Astrocyte (in vitro differentiated cells and primary cell): ENCODE data around the gene BSN. TPM values are rescaled to one million over a fixed set of nuclear protein-coding genes. Genes with fewer than 3 reads are reported as not detected.

Source experiments
- DNase-seq: peaks from one replicate; pipeline ENCODE4 v3.0.0-alpha.2; 2010; ENCODE audit warnings: low read depth
- FAIRE-seq: peaks from 2 replicates; lab custom pipeline; 2011; peaks lifted over from hg19 to GRCh38; lab: Jason Lieb, UNC
- H2AFZ ChIP-seq: 2 replicates; pipeline ENCODE4 v1.6.0; 2012; ENCODE audit warnings: low read depth, low read length, inconsistent platforms
- H3K27ac ChIP-seq: 2 replicates; pipeline ENCODE4 v1.5.1; 2011; ENCODE audit warnings: low read depth, low read length, inconsistent platforms
- H3K27me3 ChIP-seq: 2 replicates; pipeline ENCODE4 v1.6.0; 2011; ENCODE audit warnings: low read length, inconsistent platforms; ENCODE audit not compliant: insufficient read depth
- H3K36me3 ChIP-seq: 2 replicates; pipeline ENCODE4 v1.5.1; 2011; ENCODE audit warnings: low read length, inconsistent platforms; ENCODE audit not compliant: insufficient read depth
- H3K4me1 ChIP-seq: 2 replicates; pipeline ENCODE4 v1.5.1; 2011; ENCODE audit warnings: low read length, inconsistent platforms; ENCODE audit not compliant: insufficient read depth
- H3K4me2 ChIP-seq: 2 replicates; pipeline ENCODE4 v1.6.0; 2012; ENCODE audit warnings: low read length, inconsistent platforms
- H3K4me3 ChIP-seq: 2 replicates; pipeline ENCODE4 v1.5.1; 2011; ENCODE audit warnings: low read depth, mild to moderate bottlenecking, low read length, inconsistent platforms; ENCODE audit not compliant: insufficient read depth
- H3K79me2 ChIP-seq: 2 replicates; pipeline ENCODE4 v1.6.0; 2012; ENCODE audit warnings: mild to moderate bottlenecking, low read length, inconsistent platforms; ENCODE audit not compliant: insufficient read depth
- H3K9ac ChIP-seq: 2 replicates; pipeline ENCODE4 v1.6.0; 2012; ENCODE audit warnings: mild to moderate bottlenecking, low read length, inconsistent platforms
- H3K9me3 ChIP-seq: 2 replicates; pipeline ENCODE4 v1.5.1; 2012; ENCODE audit warnings: low read depth, mild to moderate bottlenecking, low read length, inconsistent platforms; ENCODE audit not compliant: insufficient read depth
- H4K20me1 ChIP-seq: 2 replicates; pipeline ENCODE4 v1.6.0; 2012; ENCODE audit warnings: low read length, inconsistent platforms; ENCODE audit not compliant: insufficient read depth
- H3K27ac Mint-ChIP-seq: one replicate; pipeline ENCODE4 v1.8.0; 2021; ENCODE audit warnings: mild to moderate bottlenecking, mixed read lengths; ENCODE audit not compliant: unreplicated experiment
- H3K27me3 Mint-ChIP-seq: one replicate; pipeline ENCODE4 v1.8.0; 2021; ENCODE audit warnings: low read depth, mixed read lengths; ENCODE audit not compliant: unreplicated experiment
- H3K36me3 Mint-ChIP-seq: one replicate; pipeline ENCODE4 v1.8.0; 2021; ENCODE audit warnings: low read depth, mixed read lengths; ENCODE audit not compliant: unreplicated experiment
- H3K4me1 Mint-ChIP-seq: one replicate; pipeline ENCODE4 v1.8.0; 2021; ENCODE audit warnings: low read depth, mixed read lengths; ENCODE audit not compliant: unreplicated experiment
- H3K4me3 Mint-ChIP-seq: one replicate; pipeline ENCODE4 v1.8.0; 2021; ENCODE audit warnings: mild to moderate bottlenecking, moderate library complexity, mixed read lengths; ENCODE audit not compliant: unreplicated experiment
- H3K9me3 Mint-ChIP-seq: one replicate; pipeline ENCODE4 v1.8.0; 2021; ENCODE audit warnings: mild to moderate bottlenecking, mixed read lengths; ENCODE audit not compliant: unreplicated experiment
- CTCF ChIP-seq: IDR thresholded peaks from 2 replicates; pipeline ENCODE4 v1.5.1; 2011; ENCODE audit warnings: low read depth, mild to moderate bottlenecking, inconsistent platforms, low read length, moderate library complexity; ENCODE audit not compliant: insufficient read depth
- EZH2 ChIP-seq: IDR thresholded peaks from 2 replicates; pipeline ENCODE4 v1.6.1; 2012; ENCODE audit warnings: mild to moderate bottlenecking, low read length, inconsistent platforms; ENCODE audit not compliant: insufficient read depth
- total RNA-seq: library from RNA; stranded (reverse); gene quantifications from 2 replicates; pipeline ENCODE4 v1.2.1, GENCODE V29; 2021

BSN gene
- total RNA-seq, 1 donor from 2014 or later = 0.86 TPM

- H3K9ac ChIP-seq = no peak overlapping the region
- H4K20me1 ChIP-seq = peaks cover 9% of the 10 kb centered on the region
- Mint-ChIP-seq H3K27me3 (no peaks in the 10 kb centered on the region), H3K4me3 (no peak overlapping the region), H3K9me3 (no peaks in the 10 kb centered on the region), H3K4me1 (no peaks in the 10 kb centered on the region), H3K27ac (no peak overlapping the region), H3K36me3 (peaks cover 13% of the 10 kb centered on the region)
- TF ChIP-seq EZH2 (no peak), CTCF (no peak)
- H3K36me3 ChIP-seq = no peaks in the 10 kb centered on the region
- no peak overlapping the region for H2AFZ ChIP-seq
- no peak overlapping the region for H3K4me2 ChIP-seq
- no peaks in the 10 kb centered on the region for H3K4me1 ChIP-seq
- no peak for FAIRE-seq
- no peaks in the 10 kb centered on the region for H3K27me3 ChIP-seq
- H3K9me3 ChIP-seq = no peaks in the 10 kb centered on the region
- DNase-seq = no peak
- H3K79me2 ChIP-seq = peaks cover 2% of the 10 kb centered on the region
- no peak overlapping the region for H3K27ac ChIP-seq
- no peak overlapping the region for H3K4me3 ChIP-seq
Measured at GRCh38 chr3:49700014-49700413, 145.7 kb downstream of the BSN start.

DNA sequence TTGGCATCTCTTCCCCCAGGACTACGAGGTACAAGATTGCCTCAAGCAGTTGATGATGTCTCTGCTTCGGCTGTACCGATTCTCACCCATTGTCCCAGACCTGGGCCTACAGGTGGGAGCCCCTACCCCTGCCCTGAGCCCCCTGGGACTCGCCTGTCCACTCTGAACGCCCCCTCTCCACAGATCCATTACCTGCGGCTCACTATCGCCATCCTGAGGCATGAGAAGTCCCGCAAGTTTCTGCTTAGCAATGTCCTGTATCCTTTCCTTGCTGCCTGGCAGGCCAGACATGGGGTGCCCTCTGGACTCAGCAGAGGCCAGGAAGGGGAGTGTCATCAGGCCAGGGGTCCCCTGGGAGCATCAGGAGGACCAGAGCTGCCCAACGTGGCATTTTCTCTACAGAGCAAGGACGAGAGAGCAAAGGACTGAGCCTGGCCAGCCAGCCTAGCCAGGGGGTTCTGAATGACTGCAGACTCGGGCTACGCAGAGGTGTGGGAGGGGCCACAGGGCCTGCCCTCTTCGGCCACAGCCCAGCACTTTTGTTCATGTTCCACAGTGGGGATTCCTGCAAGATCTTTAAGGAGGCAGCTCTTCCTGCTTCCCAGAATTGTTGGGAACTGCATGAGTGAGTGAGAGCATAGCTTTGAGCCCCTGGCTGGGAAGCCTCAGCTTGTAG lies 146.3 kb downstream of the BSN start:
- Histone ChIP-seq H3K4me3 (no peak overlapping the region), H3K4me1 (no peaks in the 10 kb centered on the region), H2AFZ (no peak overlapping the region), H3K36me3 (no peaks in the 10 kb centered on the region), H3K27ac (no peak overlapping the region), H3K79me2 (no peaks in the 10 kb centered on the region), H3K27me3 (no peaks in the 10 kb centered on the region), H4K20me1 (peaks cover 9% of the 10 kb centered on the region), H3K4me2 (no peak overlapping the region), H3K9ac (no peak overlapping the region), H3K9me3 (no peaks in the 10 kb centered on the region)
- Mint-ChIP-seq H3K4me1 (no peaks in the 10 kb centered on the region), H3K36me3 (peaks cover 13% of the 10 kb centered on the region), H3K4me3 (no peak overlapping the region), H3K9me3 (no peaks in the 10 kb centered on the region), H3K27ac (no peak overlapping the region), H3K27me3 (no peaks in the 10 kb centered on the region)
- DNase-seq = no peak
- TF ChIP-seq CTCF (no peak), EZH2 (no peak)
- no peak for FAIRE-seq

- no peaks in the 10 kb centered on the region for H3K79me2 ChIP-seq
- H3K9me3 ChIP-seq = no peaks in the 10 kb centered on the region
- H3K4me2 ChIP-seq = no peak overlapping the region
- TF ChIP-seq CTCF (peak; percentile 37), EZH2 (no peak)
- H3K27me3 Mint-ChIP-seq = no peaks in the 10 kb centered on the region
- H3K9ac ChIP-seq = no peak overlapping the region
- H4K20me1 ChIP-seq = peaks cover 9% of the 10 kb centered on the region
- H3K4me3 Mint-ChIP-seq = no peak overlapping the region
- H3K27ac ChIP-seq = no peak overlapping the region
- no peak for FAIRE-seq
- no peak overlapping the region for H3K4me3 ChIP-seq
- DNase-seq = no peak
- no peaks in the 10 kb centered on the region for H3K36me3 ChIP-seq
- no peaks in the 10 kb centered on the region for H3K9me3 Mint-ChIP-seq
- no peaks in the 10 kb centered on the region for H3K4me1 Mint-ChIP-seq
- peaks cover 13% of the 10 kb centered on the region for H3K36me3 Mint-ChIP-seq
- no peak overlapping the region for H2AFZ ChIP-seq
- no peak overlapping the region for H3K27ac Mint-ChIP-seq
- no peaks in the 10 kb centered on the region for H3K27me3 ChIP-seq
- no peaks in the 10 kb centered on the region for H3K4me1 ChIP-seq
Measured at GRCh38 chr3:49701388-49702077, 147.3 kb downstream of the BSN start.
